Retinal pigment epithelial cell (primary cell): ENCODE measurements around the gene ZNF236.
"Not testable (repeated sequence)": the region's sequence is repeated elsewhere in the genome, so short reads cannot be mapped to it uniquely, and the experiment has no call there.

Experiments used
- DNase-seq: peaks from one replicate; pipeline ENCODE4 v3.0.0-alpha.2; 2010; ENCODE audit warnings: low read depth
- H3K4me3 ChIP-seq: 2 replicates; pipeline ENCODE4 v1.5.1; 2011; ENCODE audit warnings: mild to moderate bottlenecking, low read length, control low read depth, moderate library complexity
- TF ChIP-seq, protein P1 (sequence below): conservative IDR thresholded peaks from 2 replicates; pipeline ENCODE4 v1.5.1; 2011; ENCODE audit warnings: low read depth, low read length, control low read depth, inconsistent platforms

The ZNF236 gene

DNA sequence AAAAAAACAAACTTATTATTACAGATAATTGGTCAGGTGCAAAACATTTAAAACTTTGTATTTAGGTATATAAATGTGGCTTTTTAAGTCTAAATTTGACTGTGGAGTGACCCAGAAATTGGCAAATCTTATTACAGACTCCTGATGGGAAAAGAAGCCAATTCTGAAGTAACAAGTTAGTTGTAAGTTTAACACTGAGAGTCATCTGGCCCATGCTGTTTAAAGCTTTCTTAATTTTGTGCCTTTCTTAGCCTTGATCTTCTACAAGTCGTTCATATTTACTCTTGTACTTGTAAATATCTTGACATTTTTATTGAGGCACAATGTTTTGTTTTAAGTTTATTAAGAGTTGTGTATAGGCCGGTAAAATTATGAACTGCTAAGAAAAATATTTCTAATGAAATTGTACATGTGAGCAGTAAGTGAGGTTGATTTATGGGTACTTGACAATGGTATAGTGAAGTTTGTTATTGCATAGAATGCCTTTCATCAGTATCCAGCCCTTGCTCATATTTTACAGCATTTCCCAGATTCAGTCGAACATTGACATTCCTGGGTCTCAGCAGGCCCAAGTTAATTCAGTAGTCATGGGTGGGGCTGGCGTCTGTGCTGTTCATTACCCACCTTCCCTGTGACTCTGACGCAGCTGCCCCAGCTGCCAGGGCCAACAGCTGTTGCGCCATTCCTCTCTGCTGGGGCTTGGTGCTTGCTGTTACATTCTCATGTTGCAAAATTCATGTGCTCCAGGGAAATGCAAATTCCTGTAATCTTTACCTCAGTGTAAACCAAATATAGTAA lies 121.4 kb downstream of the ZNF236 start:
- TF ChIP-seq, protein P1, sequence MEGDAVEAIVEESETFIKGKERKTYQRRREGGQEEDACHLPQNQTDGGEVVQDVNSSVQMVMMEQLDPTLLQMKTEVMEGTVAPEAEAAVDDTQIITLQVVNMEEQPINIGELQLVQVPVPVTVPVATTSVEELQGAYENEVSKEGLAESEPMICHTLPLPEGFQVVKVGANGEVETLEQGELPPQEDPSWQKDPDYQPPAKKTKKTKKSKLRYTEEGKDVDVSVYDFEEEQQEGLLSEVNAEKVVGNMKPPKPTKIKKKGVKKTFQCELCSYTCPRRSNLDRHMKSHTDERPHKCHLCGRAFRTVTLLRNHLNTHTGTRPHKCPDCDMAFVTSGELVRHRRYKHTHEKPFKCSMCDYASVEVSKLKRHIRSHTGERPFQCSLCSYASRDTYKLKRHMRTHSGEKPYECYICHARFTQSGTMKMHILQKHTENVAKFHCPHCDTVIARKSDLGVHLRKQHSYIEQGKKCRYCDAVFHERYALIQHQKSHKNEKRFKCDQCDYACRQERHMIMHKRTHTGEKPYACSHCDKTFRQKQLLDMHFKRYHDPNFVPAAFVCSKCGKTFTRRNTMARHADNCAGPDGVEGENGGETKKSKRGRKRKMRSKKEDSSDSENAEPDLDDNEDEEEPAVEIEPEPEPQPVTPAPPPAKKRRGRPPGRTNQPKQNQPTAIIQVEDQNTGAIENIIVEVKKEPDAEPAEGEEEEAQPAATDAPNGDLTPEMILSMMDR = no peak
- DNase-seq = no peak

DNA sequence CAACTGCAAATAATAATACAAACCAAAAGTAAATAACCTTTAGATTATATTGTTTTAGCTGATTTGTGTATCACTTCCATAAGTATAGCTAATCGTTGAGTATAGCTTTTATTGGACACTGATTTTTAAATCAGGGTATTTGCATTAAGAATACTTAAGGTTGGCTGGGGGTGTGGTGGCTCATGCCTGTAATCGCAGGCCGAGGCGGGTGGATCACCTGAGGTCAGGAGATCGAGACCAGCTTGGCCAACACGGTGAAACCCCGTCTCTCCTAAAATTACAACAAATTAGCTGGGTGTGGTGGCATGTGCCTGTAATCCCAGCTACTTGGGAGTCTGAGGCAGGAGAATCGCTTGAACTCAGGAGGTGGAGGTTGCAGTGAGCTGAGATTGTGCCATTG lies 122.0 kb downstream of the ZNF236 start:
- DNase-seq, H3K4me3 ChIP-seq: not testable (repeated sequence)

More for the DNA sequence above, 121.4 kb downstream of the ZNF236 start:
- no peak overlapping the region for H3K4me3 ChIP-seq

DNA sequence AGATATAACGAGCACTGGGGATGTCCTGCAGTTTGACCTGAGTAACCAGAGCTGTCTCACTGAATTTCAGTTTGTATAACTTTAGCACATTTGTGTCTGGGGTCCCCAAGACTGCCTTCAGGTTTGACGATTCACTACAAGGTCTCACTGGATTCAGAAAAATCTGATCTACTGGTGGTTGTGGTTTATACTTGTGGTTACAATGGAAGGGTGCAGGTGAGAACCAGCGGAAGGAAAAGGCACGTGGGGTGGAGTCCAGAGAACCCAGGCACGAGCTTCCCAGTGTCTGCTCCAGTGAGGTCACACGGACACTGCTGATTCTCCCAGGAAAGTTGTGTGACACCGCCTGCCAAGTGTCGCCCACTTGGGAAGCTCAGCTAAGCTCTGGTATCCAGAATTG lies 126.0 kb downstream of the ZNF236 start:
- TF ChIP-seq, protein P1 = no peak
- no peak overlapping the region for H3K4me3 ChIP-seq

DNA sequence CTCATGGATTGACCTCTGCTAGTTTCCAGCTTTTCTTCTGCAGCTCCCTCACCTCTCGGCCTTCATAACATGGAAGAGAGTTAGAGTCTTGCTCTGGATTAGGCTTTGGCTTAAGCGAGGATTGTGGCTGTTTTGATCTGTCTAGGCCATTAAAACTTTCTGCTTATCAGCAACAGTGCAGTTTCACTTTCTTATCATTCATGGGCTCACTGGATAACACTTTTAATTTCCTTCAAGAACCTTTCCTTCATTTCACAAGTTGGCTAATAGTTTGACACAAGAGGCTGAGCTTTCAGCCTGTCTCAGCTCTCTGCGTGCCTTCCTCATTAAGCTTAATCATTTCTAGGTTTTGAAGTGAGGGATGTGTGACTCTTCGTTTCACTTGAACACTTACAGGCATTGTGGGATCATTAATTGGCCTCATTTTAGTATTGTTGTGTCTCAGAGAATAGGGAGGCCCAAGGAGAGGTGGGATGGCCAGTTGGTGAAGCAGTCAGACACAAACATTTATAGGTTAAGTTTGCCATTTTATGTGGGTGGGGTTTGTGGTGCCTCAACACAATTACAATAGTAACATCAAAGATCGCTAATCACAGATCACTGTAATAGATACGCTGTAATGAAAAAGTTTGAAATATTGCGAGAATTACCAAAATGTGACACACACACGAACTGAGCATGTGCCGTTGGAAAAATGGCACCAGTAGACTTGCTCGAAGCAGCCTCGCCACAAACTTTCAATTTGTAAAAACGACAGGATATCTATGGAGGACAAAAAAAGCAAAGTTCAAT lies 129.3 kb downstream of the ZNF236 start:
- TF ChIP-seq, protein P1 = no peak
- no peak for DNase-seq
- H3K4me3 ChIP-seq = no peak overlapping the region

More for the DNA sequence above, 126.0 kb downstream of the ZNF236 start:
- DNase-seq = no peak

DNA sequence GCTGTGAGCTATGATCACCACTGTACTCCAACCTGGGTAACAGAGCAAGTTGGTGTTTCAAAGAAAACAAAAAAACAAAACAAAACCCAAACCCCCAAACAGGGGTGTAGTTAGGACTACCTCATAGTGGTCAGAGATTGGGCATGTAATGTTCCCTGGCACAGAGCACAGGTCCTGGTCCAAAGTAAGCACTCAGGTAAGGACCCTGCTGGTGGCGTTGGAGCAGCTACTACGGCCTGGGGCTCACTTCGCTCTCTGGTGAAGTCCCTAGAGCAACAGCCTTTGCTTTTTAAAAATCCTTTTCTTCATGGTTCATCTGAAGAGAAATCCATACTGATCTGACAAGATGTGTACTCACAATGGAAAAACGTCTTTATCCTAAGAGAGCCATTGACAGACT lies 130.4 kb downstream of the ZNF236 start:
- TF ChIP-seq, protein P1 = no peak
- H3K4me3 ChIP-seq = no peak overlapping the region
- DNase-seq = no peak

DNA sequence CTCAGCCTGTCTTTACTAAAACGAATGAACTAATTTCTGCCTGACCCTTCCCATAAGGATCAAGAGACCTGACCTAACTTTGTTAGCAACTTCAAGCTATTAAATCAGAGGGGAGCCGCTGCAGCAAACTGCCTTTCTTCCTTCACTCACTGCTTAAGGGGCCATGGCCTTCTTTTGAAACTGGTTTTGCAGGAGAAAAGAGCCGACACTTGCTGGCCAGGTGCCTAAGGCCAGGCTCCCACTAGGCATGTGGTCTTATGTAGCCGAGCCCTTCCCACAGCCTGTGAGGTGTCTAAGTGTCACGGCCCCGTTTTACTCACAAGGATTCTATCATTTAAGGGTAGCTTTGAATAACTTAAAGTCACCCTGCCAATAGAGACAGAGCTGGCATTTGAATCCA lies 130.8 kb downstream of the ZNF236 start:
- TF ChIP-seq, protein P1 = no peak
- no peak overlapping the region for H3K4me3 ChIP-seq
- peak; percentile 16 for DNase-seq

DNA sequence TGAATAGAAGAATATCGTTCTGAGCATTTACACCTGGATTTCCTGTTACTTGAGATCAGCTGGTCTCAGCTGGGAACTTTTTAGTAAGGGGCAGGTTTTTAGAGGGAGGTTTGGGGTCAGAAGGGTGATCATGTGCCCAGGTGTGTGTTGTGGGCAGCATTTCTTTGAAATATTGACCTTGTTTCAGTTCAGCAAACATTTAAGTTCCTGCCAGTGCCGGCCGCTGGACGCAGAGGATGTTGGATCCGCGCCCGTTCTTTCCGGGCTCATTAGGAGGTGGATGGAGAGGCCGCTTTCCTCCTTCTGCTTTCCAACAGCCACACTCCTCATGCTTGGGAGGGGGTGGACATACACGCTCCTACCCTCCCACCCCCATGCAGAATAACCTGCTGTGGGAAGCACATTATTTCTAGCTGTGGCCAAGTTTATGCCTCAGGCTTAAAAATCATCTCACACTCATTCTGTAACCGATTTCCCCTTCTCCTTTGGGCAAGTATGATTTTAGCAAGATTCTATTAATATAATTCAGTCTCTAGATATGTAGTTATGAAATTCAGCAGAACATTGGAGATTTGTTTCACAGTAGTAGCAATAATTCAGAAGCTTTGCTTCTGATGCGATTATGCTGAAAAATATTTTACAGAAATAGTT lies 131.4 kb downstream of the ZNF236 start:
- DNase-seq = peak; percentile 16

More for the DNA sequence above, 131.4 kb downstream of the ZNF236 start:
- TF ChIP-seq, protein P1 = no peak
- no peak overlapping the region for H3K4me3 ChIP-seq
